ENCODE measurements around the gene FZR1.

FZR1 gene

GRCh38 chr19:3544742-3545668, 38.9 kb downstream of the FZR1 start:
- Mint-ChIP-seq H3K4me3 (no peak overlapping the region), H3K27ac (no peak overlapping the region), H3K36me3 (ENCODE audit: low read depth) (peaks cover 5% of the 10 kb centered on the region), H3K9me3 (no peaks in the 10 kb centered on the region), H3K4me1 (no peaks in the 10 kb centered on the region), H3K27me3 (ENCODE audit: low read depth) (no peaks in the 10 kb centered on the region)
- peak; percentile 81 to 88 (median 87) for TF ChIP-seq CTCF (IDR thresholded peaks at IDR 0.05; ENCODE audit: unreplicated experiment in 3 of 3)

DNA sequence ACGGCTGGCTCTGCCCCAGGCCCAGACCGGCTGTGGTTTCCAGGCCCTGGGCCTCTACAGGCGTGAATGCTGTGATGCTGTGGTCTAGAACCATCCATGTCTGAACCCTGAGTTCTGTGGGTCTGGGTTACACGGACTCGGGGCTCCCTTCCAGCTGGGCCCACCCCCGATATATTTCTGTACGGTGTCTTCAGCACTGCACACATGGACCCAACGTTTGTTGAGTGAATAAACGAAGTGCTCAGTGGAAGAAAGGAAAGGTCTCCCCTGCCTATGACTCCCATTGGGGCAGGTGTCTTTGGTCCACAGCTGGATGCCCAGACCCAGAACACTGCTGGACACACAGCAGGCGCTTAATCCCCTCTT, 39.5 kb downstream of the FZR1 start:
- no peak overlapping the region for H3K4me3 Mint-ChIP-seq
- no peaks in the 10 kb centered on the region for H3K9me3 Mint-ChIP-seq
- TF ChIP-seq CTCF (IDR thresholded peaks at IDR 0.05; ENCODE audit: unreplicated experiment in 3 of 3): no peak
- no peaks in the 10 kb centered on the region for H3K4me1 Mint-ChIP-seq
- no peak overlapping the region for H3K27ac Mint-ChIP-seq
- no peaks in the 10 kb centered on the region for H3K27me3 Mint-ChIP-seq (ENCODE audit: low read depth)
- H3K36me3 Mint-ChIP-seq (ENCODE audit: low read depth): peaks cover 5% of the 10 kb centered on the region

DNA sequence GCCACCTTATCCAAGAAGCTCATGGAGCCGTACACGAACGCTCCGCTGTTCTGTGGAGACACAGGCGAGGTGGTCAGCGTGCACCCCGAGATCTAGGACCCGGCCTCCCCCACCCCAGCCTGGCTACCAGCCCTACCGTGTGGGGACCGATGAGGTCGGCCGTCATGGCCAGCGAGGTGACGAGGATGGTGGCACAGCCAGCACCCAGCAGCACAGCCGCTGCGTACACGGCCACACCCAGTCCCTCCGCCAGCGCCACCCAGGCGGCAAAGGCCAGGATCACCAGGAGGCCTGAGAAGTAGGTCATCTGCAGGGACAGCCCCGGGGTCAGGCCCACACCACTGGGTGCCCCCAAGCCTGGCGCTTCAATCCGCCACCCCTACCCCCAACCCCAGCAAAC, 40.0 kb downstream of the FZR1 start:
- no peak for TF ChIP-seq CTCF (IDR thresholded peaks at IDR 0.05; ENCODE audit: unreplicated experiment in 3 of 3)
- Mint-ChIP-seq H3K27ac (no peak overlapping the region), H3K4me3 (no peak overlapping the region), H3K4me1 (no peaks in the 10 kb centered on the region), H3K27me3 (ENCODE audit: low read depth) (no peaks in the 10 kb centered on the region), H3K36me3 (ENCODE audit: low read depth) (peaks cover 5% of the 10 kb centered on the region), H3K9me3 (no peaks in the 10 kb centered on the region)

DNA sequence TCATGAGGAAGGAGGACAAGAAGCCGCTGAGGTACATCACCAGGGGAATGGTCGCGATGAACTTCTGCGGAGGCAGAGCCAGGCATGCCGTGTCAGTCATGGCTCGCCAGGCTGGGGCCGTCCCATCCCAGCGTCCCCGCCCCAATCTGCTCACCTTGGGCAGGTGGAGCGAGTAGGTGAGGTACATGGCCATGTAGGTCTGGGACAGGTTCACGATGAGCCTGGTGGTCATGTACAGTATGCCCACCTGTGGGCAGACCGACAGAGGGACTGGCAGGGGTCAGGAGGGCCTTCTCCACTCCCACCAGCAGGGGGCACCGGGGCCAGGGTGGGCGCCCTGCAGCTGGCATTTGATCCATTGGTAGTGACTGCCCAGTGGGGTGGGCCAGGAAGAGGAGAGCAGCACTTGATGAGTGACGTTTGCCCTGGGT, 41.2 kb downstream of the FZR1 start:
- H3K4me3 Mint-ChIP-seq: no peak overlapping the region
- no peaks in the 10 kb centered on the region for H3K4me1 Mint-ChIP-seq
- peak; percentile 11 to 39 (median 25) for TF ChIP-seq CTCF (IDR thresholded peaks at IDR 0.05; ENCODE audit: unreplicated experiment in 3 of 3)
- no peak overlapping the region for H3K27ac Mint-ChIP-seq
- no peaks in the 10 kb centered on the region for H3K27me3 Mint-ChIP-seq (ENCODE audit: low read depth)
- H3K9me3 Mint-ChIP-seq: no peaks in the 10 kb centered on the region
- peaks cover 5% of the 10 kb centered on the region for H3K36me3 Mint-ChIP-seq (ENCODE audit: low read depth)

GRCh38 chr19:3547767-3548282, 41.7 kb downstream of the FZR1 start:
- H3K27me3 Mint-ChIP-seq (ENCODE audit: low read depth): no peaks in the 10 kb centered on the region
- no peaks in the 10 kb centered on the region for H3K4me1 Mint-ChIP-seq
- H3K4me3 Mint-ChIP-seq: no peak overlapping the region
- peak in 1 of 3 experiments; percentile 1 for TF ChIP-seq CTCF (IDR thresholded peaks at IDR 0.05; ENCODE audit: unreplicated experiment in 3 of 3)
- H3K36me3 Mint-ChIP-seq (ENCODE audit: low read depth): peaks cover 5% of the 10 kb centered on the region
- H3K9me3 Mint-ChIP-seq: no peaks in the 10 kb centered on the region
- no peak overlapping the region for H3K27ac Mint-ChIP-seq
